Heart right ventricle (tissue), 16 donors: Measurements from ENCODE around the gene PIP5KL1. TPM values are rescaled to one million over a fixed set of nuclear protein-coding genes. Genes with fewer than 3 reads are reported as not detected.

Experiments used
- ATAC-seq, 8 donors: fragments of 200-7000 bp; cut with Tn5 transposase; one replicate each; pipeline ENCODE4 v1.9.1; 2020; ENCODE audit warnings: mild to moderate bottlenecking in 8 of 8, moderate library complexity in 8 of 8, moderate number of reproducible peaks in 1 of 8
- DNase-seq, 2 donors: peaks; one replicate each; pipeline ENCODE4 v3.0.0-alpha.2; 2020
- H3K27ac ChIP-seq, 10 donors: fragments of 200-600 bp; sonication (generic) in 2 of 10; one replicate each; pipeline versions ENCODE4 v1.5.0 to v1.8.0; 2020 to 2022; ENCODE audit warnings: mild to moderate bottlenecking in 3 of 10
- H3K27me3 ChIP-seq, 7 donors: fragments of 200-600 bp; one replicate each; pipeline ENCODE4 v1.8.0; 2021 to 2022; ENCODE audit warnings: mild to moderate bottlenecking in 2 of 7
- H3K36me3 ChIP-seq, 9 donors: fragments of 200-600 bp; sonication (generic) in 1 of 9; one replicate each; pipeline versions ENCODE4 v1.5.0 to v1.8.0; 2020 to 2022; ENCODE audit warnings: mild to moderate bottlenecking in 2 of 9
- H3K4me1 ChIP-seq, 9 donors: fragments of 200-600 bp; sonication (generic) in 1 of 9; one replicate each; pipeline versions ENCODE4 v1.5.0 to v1.8.0; 2020 to 2022; ENCODE audit warnings: mild to moderate bottlenecking in 4 of 9
- H3K4me3 ChIP-seq, 10 donors: fragments of 200-600 bp; sonication (generic) in 2 of 10; one replicate each; pipeline versions ENCODE4 v1.5.0 to v1.8.0; 2020 to 2022; ENCODE audit warnings: mild to moderate bottlenecking in 7 of 10, moderate library complexity in 2 of 10
- H3K9me3 ChIP-seq, 11 donors: fragments of 200-600 bp in 10 of 11; sonication (generic) in 2 of 11; one replicate each; pipeline versions ENCODE4 v1.5.0 to v1.8.0; 2013 to 2022; ENCODE audit warnings: mild to moderate bottlenecking in 2 of 11, control low read depth in 1 of 11, moderate library complexity in 1 of 11
- CTCF ChIP-seq, 9 donors: fragments of 200-600 bp; sonication (generic) in 2 of 9; IDR thresholded peaks; one replicate each; pipeline versions ENCODE4 v1.5.0 to v1.8.0; 2021 to 2022; ENCODE audit warnings: antibody characterized with exemption in 9 of 9, mild to moderate bottlenecking in 5 of 9, moderate library complexity in 1 of 9
- WGBS, 2 donors: extraction: QIAGEN DNeasy Blood & Tissue Kit; methylation state at CpG; one replicate each; pipeline ENCODE4 v1.1.7; 2013; ENCODE audit warnings: inconsistent platforms in 1 of 2; 5-methylcytosine and 5-hydroxymethylcytosine counted together
- intact Hi-C, 10 donors: fragments of 100-400 bp; cut with DNase I; formaldehyde crosslinking; loops; one replicate each; pipeline versions ENCODE4 v1.11.1 to v1.14.2; 2022
- polyA plus RNA-seq, 2 donors: library from polyadenylated mRNA; stranded (reverse); fragments of 200-250 nt; gene quantifications; one replicate each; pipeline ENCODE4 v1.2.3, GENCODE V29; 2013
- total RNA-seq, 10 donors: library from RNA; stranded (reverse); fragmentation: NEBNext Ultra II Directional in 3 of 10; extraction: Animal tissue kit (Norgen Biotek cat#: 25700) in 3 of 10; gene quantifications; one replicate each; pipeline versions ENCODE4 v1.2.1 to v1.2.4, GENCODE V29; 2021 to 2023
- donor health status: Arrhythmogenic right ventricular cardiomyopathy.
- donor health status: ischemic (EF 13 %, LVEDD 7.1; RV severe dilation, severe dysfunction).
- donor health status: healthy with polysubstance abuse.
- donor health status: DM: no; HTN: yes; CAD: no.
- donor health status: DM: no; HTN: no; CAD: no.
- donor health status: ischemic (EF 25% LVEDD 6.9; RV normal size, moderate dysfunction).
- donor health status: ischemic (EF 25% LVEDD 5.7; RV mildly dilated, moderate dysfunction).
- donor health status: healthy.
- donor health status: DM: yes; HTN: yes; CAD: no.
- donor health status: Ischemic cardiomyopathy.
- donor health status: ischemic (EF 35%, LVEDD 5.7; RV mildly dilated, moderate dysfunction).
- donor health status: nonischemic (EF 11% LVEDD 7.7; RV severe dilation, severe dysfunction).
- donor health status: DM: yes; HTN: yes; CAD: no.
- donor health status: PGD.
- donor health status: ischemic (EF 29% LVEDD 5.4; RV normal size, mild dysfunction).
- donor health status: nonischemic (EF 23%, LVEDD 6.1; RV moderate dilation, normal function).

The PIP5KL1 gene
- total and polyA plus RNA-seq, 12 donors, result 0.25 to 0.59 (median 0.46) TPM; not detected in 4

GRCh38 chr9:127946728-127947127 lies 16.2 kb upstream of the PIP5KL1 start:
- ATAC-seq, result no peak
- peak overlapping the region in 6 of 10 donors; percentile 15 to 80 (median 52) for H3K27ac ChIP-seq
- 45 to 52% methylated on average over 3 of the region's 3 CpGs for WGBS, 2 donors
- DNase-seq, result peak in 1 of 2 donors; percentile 11
- intact Hi-C loops, result loop anchor here in 4 of 10 donors (2.0 to 10.0 kb wide), 3 partner anchors 36 to 168 kb away; partner anchors contain the start of gene EEIG1 (in 2 of the 4)
- H3K4me1 ChIP-seq, result peaks cover 4 to 90% (median 34%) of the 10 kb centered on the region in 9 donors
- no peaks in the 10 kb centered on the region for H3K9me3 ChIP-seq
- H3K4me3 ChIP-seq, result no peak overlapping the region
- no peak for TF ChIP-seq CTCF (IDR thresholded peaks at IDR 0.05)
- no peaks in the 10 kb centered on the region for H3K27me3 ChIP-seq
- peaks cover 0 to 49% (median 9%) of the 10 kb centered on the region in 9 donors for H3K36me3 ChIP-seq

- Histone ChIP-seq H3K4me1 (peaks cover 1 to 83% (median 29%) of the 10 kb centered on the region in 9 donors), H3K27me3 (no peaks in the 10 kb centered on the region), H3K4me3 (no peak overlapping the region), H3K27ac (peak overlapping the region in 6 of 10 donors; percentile 15 to 80 (median 52)), H3K36me3 (peaks cover 0 to 50% (median 9%) of the 10 kb centered on the region in 9 donors), H3K9me3 (no peaks in the 10 kb centered on the region)
- DNase-seq, result peak in 1 of 2 donors; percentile 7
- intact Hi-C loops, result loop anchor here in 4 of 10 donors (2.0 to 10.0 kb wide), 3 partner anchors 36 to 169 kb away; partner anchors contain the start of gene EEIG1 (in 2 of the 4)
- TF ChIP-seq CTCF (IDR thresholded peaks at IDR 0.05), result no peak
- 73 to 81% methylated on average over 9 of the region's 9 CpGs for WGBS, 2 donors
- no peak for ATAC-seq
These were observed 15.4 kb upstream of the PIP5KL1 start for GRCh38 chr9:127945942-127946341.

- Histone ChIP-seq H3K27ac (peak overlapping the region in 5 of 10 donors; percentile 15 to 80 (median 56)), H3K4me1 (peaks cover 0 to 77% (median 24%) of the 10 kb centered on the region in 9 donors), H3K27me3 (no peaks in the 10 kb centered on the region), H3K9me3 (no peaks in the 10 kb centered on the region), H3K4me3 (no peak overlapping the region), H3K36me3 (peaks cover 0 to 50% (median 9%) of the 10 kb centered on the region in 9 donors)
- ATAC-seq (no peak), DNase-seq (peak in 1 of 2 donors; percentile 14)
- intact Hi-C loops, result loop anchor here in 4 of 10 donors (5.0 to 10.0 kb wide), 2 partner anchors 37 to 169 kb away; partner anchors contain the start of gene EEIG1 (in 2 of the 4)
- TF ChIP-seq CTCF (IDR thresholded peaks at IDR 0.05), result no peak
- 90 to 91% methylated on average over 24 of the region's 24 CpGs for WGBS, 2 donors
These were observed 14.8 kb upstream of the PIP5KL1 start for GRCh38 chr9:127945338-127945737.

GRCh38 chr9:127944586-127945218 lies 14.1 kb upstream of the PIP5KL1 start:
- Histone ChIP-seq H3K27me3 (no peaks in the 10 kb centered on the region), H3K9me3 (no peaks in the 10 kb centered on the region), H3K4me3 (no peak overlapping the region), H3K27ac (peak overlapping the region in 1 of 10 donors; percentile 1), H3K4me1 (peaks cover 0 to 70% (median 21%) of the 10 kb centered on the region in 9 donors), H3K36me3 (peaks cover 0 to 50% (median 9%) of the 10 kb centered on the region in 9 donors)
- ATAC-seq (no peak), DNase-seq (peak in 1 of 2 donors; percentile 12)
- intact Hi-C loops, result loop anchor here in 8 of 10 donors (5.0 to 10.0 kb wide), 4 partner anchors 38 to 173 kb away; partner anchors contain the start of gene EEIG1 (in 2 of the 8)
- 94 to 95% methylated on average over 38 of the region's 38 CpGs for WGBS, 2 donors
- no peak for TF ChIP-seq CTCF (IDR thresholded peaks at IDR 0.05)
